ENCODE data around the gene CEP170. TPM values are rescaled to one million over a fixed set of nuclear protein-coding genes. Genes with fewer than 3 reads are reported as not detected.
A peak's percentile ranks its signal among the peaks of the same experiment; 100 is the strongest.
"Not testable (repeated sequence)": the region's sequence is repeated elsewhere in the genome, so short reads cannot be mapped to it uniquely, and the experiment has no call there.

Gene CEP170
- total RNA-seq, 6 experiments from 2014 or later: 98.6 to 131 (median 117) TPM

- Mint-ChIP-seq H3K9me3 (peaks cover 37% of the 10 kb centered on the region), H3K27me3 (ENCODE audit: insufficient read depth) (no peaks in the 10 kb centered on the region), H3K27ac (no peak overlapping the region), H3K4me3 (no peak overlapping the region), H3K4me1 (ENCODE audit: low read depth) (peaks cover 36% of the 10 kb centered on the region), H3K36me3 (ENCODE audit: low read depth) (peaks cover 66% of the 10 kb centered on the region)
- no peak for DNase-seq
- TF ChIP-seq CTCF (IDR thresholded peaks at IDR 0.05): no peak
Observed at GRCh38 chr1:243227622-243228021, 27.5 kb downstream of the CEP170 start.

- peak overlapping the region; percentile 22; the same call in 1 of the 2 replicates for H3K27ac Mint-ChIP-seq
- no peaks in the 10 kb centered on the region; the same call in 1 of the 2 replicates for H3K27me3 Mint-ChIP-seq (ENCODE audit: insufficient read depth)
- no peak for DNase-seq
- no peak for TF ChIP-seq CTCF (IDR thresholded peaks at IDR 0.05)
- peaks cover 52% of the 10 kb centered on the region for H3K4me1 Mint-ChIP-seq (ENCODE audit: low read depth)
- H3K36me3 Mint-ChIP-seq (ENCODE audit: low read depth): peaks cover 49% of the 10 kb centered on the region
- H3K9me3 Mint-ChIP-seq: no peaks in the 10 kb centered on the region
- H3K4me3 Mint-ChIP-seq: no peak overlapping the region
Observed at GRCh38 chr1:243218059-243218458, 37.0 kb downstream of the CEP170 start.

GRCh38 chr1:243217349-243217748, 37.7 kb downstream of the CEP170 start:
- peaks cover 57% of the 10 kb centered on the region for H3K4me1 Mint-ChIP-seq (ENCODE audit: low read depth)
- no peak for TF ChIP-seq CTCF (IDR thresholded peaks at IDR 0.05)
- peaks cover 2% of the 10 kb centered on the region for H3K27me3 Mint-ChIP-seq (ENCODE audit: insufficient read depth)
- no peaks in the 10 kb centered on the region for H3K9me3 Mint-ChIP-seq
- H3K36me3 Mint-ChIP-seq (ENCODE audit: low read depth): peaks cover 42% of the 10 kb centered on the region
- H3K4me3 Mint-ChIP-seq: no peak overlapping the region
- H3K27ac Mint-ChIP-seq: peak overlapping the region; percentile 34
- DNase-seq: no peak

GRCh38 chr1:243216741-243217140, 38.3 kb downstream of the CEP170 start:
- Mint-ChIP-seq H3K4me1 (ENCODE audit: low read depth) (peaks cover 60% of the 10 kb centered on the region), H3K9me3 (no peaks in the 10 kb centered on the region), H3K4me3 (no peak overlapping the region), H3K27me3 (ENCODE audit: insufficient read depth) (peaks cover 2% of the 10 kb centered on the region), H3K36me3 (ENCODE audit: low read depth) (peaks cover 40% of the 10 kb centered on the region), H3K27ac (peak overlapping the region; percentile 34)
- no peak for TF ChIP-seq CTCF (IDR thresholded peaks at IDR 0.05)
- DNase-seq: no peak

GRCh38 chr1:243215276-243215875, 39.7 kb downstream of the CEP170 start:
- H3K4me1 Mint-ChIP-seq (ENCODE audit: low read depth): peaks cover 59% of the 10 kb centered on the region
- not testable (repeated sequence) for DNase-seq; H3K4me3 Mint-ChIP-seq; H3K9me3 Mint-ChIP-seq; H3K27me3 Mint-ChIP-seq (ENCODE audit: insufficient read depth)
- peaks cover 30% of the 10 kb centered on the region for H3K36me3 Mint-ChIP-seq (ENCODE audit: low read depth)
- peak overlapping the region; percentile 39; the same call in 1 of the 2 replicates for H3K27ac Mint-ChIP-seq

- H3K9me3 Mint-ChIP-seq: no peaks in the 10 kb centered on the region
- peak overlapping the region; percentile 81 for H3K27ac Mint-ChIP-seq
Observed at GRCh38 chr1:243213045-243213787, 41.9 kb downstream of the CEP170 start.

GRCh38 chr1:243211984-243212383, 43.1 kb downstream of the CEP170 start:
- Mint-ChIP-seq H3K4me1 (ENCODE audit: low read depth) (peaks cover 40% of the 10 kb centered on the region), H3K27ac (0 out of 2 replicates have a peak overlapping the region, but pooled peaks have one; percentile 18), H3K36me3 (ENCODE audit: low read depth) (peaks cover 15% of the 10 kb centered on the region)
- not testable (repeated sequence) for H3K27me3 Mint-ChIP-seq (ENCODE audit: insufficient read depth); H3K9me3 Mint-ChIP-seq; DNase-seq; H3K4me3 Mint-ChIP-seq

More at GRCh38 chr1:243213045-243213787, 41.9 kb downstream of the CEP170 start:
- peak; percentile 40 for DNase-seq
- no peak for TF ChIP-seq CTCF (IDR thresholded peaks at IDR 0.05)
- peaks cover 52% of the 10 kb centered on the region for H3K4me1 Mint-ChIP-seq (ENCODE audit: low read depth)
- peaks cover 19% of the 10 kb centered on the region; the same call in 1 of the 2 replicates for H3K36me3 Mint-ChIP-seq (ENCODE audit: low read depth)
- H3K4me3 Mint-ChIP-seq: peak overlapping the region; percentile 68
- peaks cover 2% of the 10 kb centered on the region for H3K27me3 Mint-ChIP-seq (ENCODE audit: insufficient read depth)

- peak overlapping the region; percentile 63 for H3K27ac Mint-ChIP-seq
- H3K4me3 Mint-ChIP-seq: peak overlapping the region; percentile 45
Observed at GRCh38 chr1:243205026-243205501, 50.0 kb downstream of the CEP170 start.

More at GRCh38 chr1:243205026-243205501, 50.0 kb downstream of the CEP170 start:
- Mint-ChIP-seq H3K36me3 (ENCODE audit: low read depth) (peaks cover 15% of the 10 kb centered on the region), H3K4me1 (ENCODE audit: low read depth) (peaks cover 32% of the 10 kb centered on the region)
- DNase-seq: peak; percentile 83
- H3K9me3 Mint-ChIP-seq; H3K27me3 Mint-ChIP-seq (ENCODE audit: insufficient read depth): not testable (repeated sequence)
